ENCODE data around the gene NFRKB. TPM values are rescaled to one million over a fixed set of nuclear protein-coding genes. Genes with fewer than 3 reads are reported as not detected.

The NFRKB gene
- total RNA-seq, 4 donors from 2014 or later: 25.8 to 34.1 (median 28.4) TPM

- TF ChIP-seq EP300 (IDR thresholded peaks at IDR 0.05) (no peak), CTCF (IDR thresholded peaks at IDR 0.05) (no peak), POLR2AphosphoS5 (IDR thresholded peaks at IDR 0.05) (no peak), POLR2A (IDR thresholded peaks at IDR 0.05) (no peak)
- WGBS, 2 donors (ENCODE audit: low coverage in 1 of 2): 94 to 96% methylated on average over 16 to 18 of the region's 22 CpGs
These were observed 23.0 kb upstream of the NFRKB start for GRCh38 chr11:129918361-129918760.

GRCh38 chr11:129917231-129917630, 21.9 kb upstream of the NFRKB start:
- no peak for ATAC-seq
- H3K4me3 ChIP-seq: no peak overlapping the region

More at GRCh38 chr11:129918361-129918760, 23.0 kb upstream of the NFRKB start:
- no peaks in the 10 kb centered on the region for H3K4me1 ChIP-seq
- ATAC-seq: no peak
- H3K36me3 ChIP-seq: peaks cover 0 to 81% of the 10 kb centered on the region in 2 donors
- H3K9me3 ChIP-seq: no peaks in the 10 kb centered on the region
- H3K27ac ChIP-seq: no peak overlapping the region
- no peak overlapping the region for H3K4me3 ChIP-seq
- no peaks in the 10 kb centered on the region for H3K27me3 ChIP-seq

GRCh38 chr11:129911298-129911697, 15.9 kb upstream of the NFRKB start:
- no peak overlapping the region for H3K27ac ChIP-seq
- WGBS, 2 donors (ENCODE audit: low coverage in 1 of 2): 45 to 51% methylated on average over 3 of the region's 3 CpGs
- H3K9me3 ChIP-seq: no peaks in the 10 kb centered on the region
- no peak overlapping the region for H3K4me3 ChIP-seq
- no peaks in the 10 kb centered on the region for H3K4me1 ChIP-seq
- TF ChIP-seq POLR2AphosphoS5 (IDR thresholded peaks at IDR 0.05) (no peak), POLR2A (IDR thresholded peaks at IDR 0.05) (no peak), EP300 (IDR thresholded peaks at IDR 0.05) (no peak), CTCF (IDR thresholded peaks at IDR 0.05) (no peak)
- no peak for ATAC-seq
- H3K27me3 ChIP-seq: no peaks in the 10 kb centered on the region
- H3K36me3 ChIP-seq: peaks cover 0 to 95% of the 10 kb centered on the region in 2 donors

More at GRCh38 chr11:129917231-129917630, 21.9 kb upstream of the NFRKB start:
- TF ChIP-seq POLR2A (IDR thresholded peaks at IDR 0.05) (no peak), EP300 (IDR thresholded peaks at IDR 0.05) (no peak), CTCF (IDR thresholded peaks at IDR 0.05) (no peak), POLR2AphosphoS5 (IDR thresholded peaks at IDR 0.05) (no peak)
- no peaks in the 10 kb centered on the region for H3K4me1 ChIP-seq
- 63 to 71% methylated on average over 1 to 2 of the region's 2 CpGs for WGBS, 2 donors (ENCODE audit: low coverage in 1 of 2)
- no peaks in the 10 kb centered on the region for H3K27me3 ChIP-seq
- H3K9me3 ChIP-seq: no peaks in the 10 kb centered on the region
- H3K36me3 ChIP-seq: peaks cover 0 to 82% of the 10 kb centered on the region in 2 donors
- no peak overlapping the region for H3K27ac ChIP-seq

- H3K27me3 ChIP-seq: no peaks in the 10 kb centered on the region
- 93 to 100% methylated on average over 3 to 5 of the region's 7 CpGs for WGBS, 2 donors (ENCODE audit: low coverage in 1 of 2)
- H3K4me1 ChIP-seq: no peaks in the 10 kb centered on the region
- no peak overlapping the region for H3K27ac ChIP-seq
- no peaks in the 10 kb centered on the region for H3K9me3 ChIP-seq
- H3K4me3 ChIP-seq: no peak overlapping the region
- ATAC-seq: no peak
- TF ChIP-seq POLR2A (IDR thresholded peaks at IDR 0.05) (no peak), CTCF (IDR thresholded peaks at IDR 0.05) (no peak), POLR2AphosphoS5 (IDR thresholded peaks at IDR 0.05) (no peak), EP300 (IDR thresholded peaks at IDR 0.05) (no peak)
- H3K36me3 ChIP-seq: peaks cover 0 to 94% of the 10 kb centered on the region in 2 donors
These were observed 15.0 kb upstream of the NFRKB start for GRCh38 chr11:129910360-129910759.

GRCh38 chr11:129905402-129905801, 10.0 kb upstream of the NFRKB start:
- ATAC-seq: no peak
- Histone ChIP-seq H3K27ac (no peak overlapping the region), H3K36me3 (peaks cover 0 to 89% of the 10 kb centered on the region in 2 donors), H3K4me3 (no peak overlapping the region), H3K4me1 (no peaks in the 10 kb centered on the region), H3K9me3 (no peaks in the 10 kb centered on the region), H3K27me3 (no peaks in the 10 kb centered on the region)
- no peak for TF ChIP-seq CTCF (IDR thresholded peaks at IDR 0.05)
- 93 to 95% methylated on average over 5 to 8 of the region's 8 CpGs for WGBS, 2 donors (ENCODE audit: low coverage in 1 of 2)

Data from gastroesophageal sphincter (tissue), 4 donors.